Measurements from ENCODE around the gene UGT1A9. TPM values are rescaled to one million over a fixed set of nuclear protein-coding genes. Genes with fewer than 3 reads are reported as not detected.

UGT1A9 gene
- total RNA-seq, 1 donor from 2014 or later, result 0.10 TPM

DNA sequence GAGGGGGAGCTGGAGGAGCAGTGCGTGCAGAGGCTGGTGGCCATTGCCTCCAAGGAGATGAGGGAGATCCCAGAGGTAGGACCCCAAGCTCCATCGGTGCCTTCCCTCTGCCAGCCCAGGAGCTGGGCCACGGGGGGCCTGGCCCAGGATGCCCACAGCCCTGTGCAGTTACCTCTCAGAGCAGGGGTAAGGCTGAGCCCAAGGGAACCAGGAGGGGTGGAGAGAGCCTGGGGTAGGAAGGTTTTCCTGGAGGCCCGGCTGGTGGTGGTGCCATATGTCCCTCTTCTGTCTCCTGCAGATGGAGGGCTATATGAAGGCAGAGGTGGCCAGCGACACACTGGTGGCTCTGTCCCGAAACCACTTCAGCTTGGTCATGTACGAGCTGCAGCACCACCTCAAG is 117.9 kb downstream of the UGT1A9 start:
- H3K36me3 Mint-ChIP-seq (ENCODE audit: low read depth), result no peaks in the 10 kb centered on the region

DNA sequence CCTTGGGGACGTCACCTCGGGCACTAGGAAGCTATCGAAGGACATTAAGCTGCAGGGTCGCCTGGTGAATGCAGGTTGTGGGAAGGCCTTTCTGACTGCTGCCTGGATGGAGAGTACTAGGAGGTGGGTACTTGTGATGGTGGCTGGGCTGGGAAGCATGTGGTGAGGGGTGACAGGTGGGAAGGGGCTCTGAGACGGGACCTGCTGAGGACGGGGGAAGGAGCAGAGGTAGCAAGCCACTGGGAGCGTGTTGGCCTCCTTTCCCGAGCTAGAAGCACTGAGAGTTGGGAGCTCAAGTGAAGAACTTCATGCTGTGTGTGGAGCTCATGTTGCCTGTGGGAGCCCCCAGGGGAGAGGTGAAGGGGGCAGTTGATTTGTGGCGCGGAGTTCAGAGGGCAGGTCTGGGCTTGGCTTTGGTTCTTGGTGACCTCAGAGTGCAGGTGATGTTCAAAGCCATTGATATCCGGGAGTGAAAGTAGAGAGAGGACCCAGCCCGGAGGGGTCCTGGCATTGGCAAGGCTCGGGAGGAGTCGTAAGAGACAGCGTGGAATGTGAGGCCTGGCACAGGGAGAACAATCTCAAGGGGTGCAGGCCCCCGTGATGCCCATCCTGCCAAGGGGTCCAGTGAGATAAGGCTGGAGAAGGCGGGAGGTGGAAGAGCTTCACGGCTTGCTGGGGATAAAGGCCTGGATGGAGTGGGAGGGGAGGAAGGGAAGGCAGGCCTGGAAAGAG is 119.6 kb downstream of the UGT1A9 start:
- peaks cover 6% of the 10 kb centered on the region for H3K27me3 Mint-ChIP-seq (ENCODE audit: low read depth)
- peaks cover under 1% of the 10 kb centered on the region for H3K9me3 Mint-ChIP-seq (ENCODE audit: low read depth)
- H3K36me3 Mint-ChIP-seq (ENCODE audit: low read depth), result no peaks in the 10 kb centered on the region
- H3K27ac Mint-ChIP-seq (ENCODE audit: unreplicated experiment), result no peak overlapping the region
- TF ChIP-seq, protein P1, sequence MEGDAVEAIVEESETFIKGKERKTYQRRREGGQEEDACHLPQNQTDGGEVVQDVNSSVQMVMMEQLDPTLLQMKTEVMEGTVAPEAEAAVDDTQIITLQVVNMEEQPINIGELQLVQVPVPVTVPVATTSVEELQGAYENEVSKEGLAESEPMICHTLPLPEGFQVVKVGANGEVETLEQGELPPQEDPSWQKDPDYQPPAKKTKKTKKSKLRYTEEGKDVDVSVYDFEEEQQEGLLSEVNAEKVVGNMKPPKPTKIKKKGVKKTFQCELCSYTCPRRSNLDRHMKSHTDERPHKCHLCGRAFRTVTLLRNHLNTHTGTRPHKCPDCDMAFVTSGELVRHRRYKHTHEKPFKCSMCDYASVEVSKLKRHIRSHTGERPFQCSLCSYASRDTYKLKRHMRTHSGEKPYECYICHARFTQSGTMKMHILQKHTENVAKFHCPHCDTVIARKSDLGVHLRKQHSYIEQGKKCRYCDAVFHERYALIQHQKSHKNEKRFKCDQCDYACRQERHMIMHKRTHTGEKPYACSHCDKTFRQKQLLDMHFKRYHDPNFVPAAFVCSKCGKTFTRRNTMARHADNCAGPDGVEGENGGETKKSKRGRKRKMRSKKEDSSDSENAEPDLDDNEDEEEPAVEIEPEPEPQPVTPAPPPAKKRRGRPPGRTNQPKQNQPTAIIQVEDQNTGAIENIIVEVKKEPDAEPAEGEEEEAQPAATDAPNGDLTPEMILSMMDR (IDR thresholded peaks at IDR 0.05), result no peak
- DNase-seq (ENCODE audit: low spot score), result no peak
- no peaks in the 10 kb centered on the region for H3K4me1 Mint-ChIP-seq (ENCODE audit: low read depth)
- H3K4me3 Mint-ChIP-seq (ENCODE audit: unreplicated experiment), result no peak overlapping the region

More for the DNA sequence above, 117.9 kb downstream of the UGT1A9 start:
- no peak overlapping the region for H3K27ac Mint-ChIP-seq (ENCODE audit: unreplicated experiment)
- H3K9me3 Mint-ChIP-seq (ENCODE audit: low read depth), result peaks cover 5% of the 10 kb centered on the region
- TF ChIP-seq, protein P1 (IDR thresholded peaks at IDR 0.05), result no peak
- H3K27me3 Mint-ChIP-seq (ENCODE audit: low read depth), result peaks cover 6% of the 10 kb centered on the region
- no peaks in the 10 kb centered on the region for H3K4me1 Mint-ChIP-seq (ENCODE audit: low read depth)
- DNase-seq (ENCODE audit: low spot score), result no peak
- no peak overlapping the region for H3K4me3 Mint-ChIP-seq (ENCODE audit: unreplicated experiment)

DNA sequence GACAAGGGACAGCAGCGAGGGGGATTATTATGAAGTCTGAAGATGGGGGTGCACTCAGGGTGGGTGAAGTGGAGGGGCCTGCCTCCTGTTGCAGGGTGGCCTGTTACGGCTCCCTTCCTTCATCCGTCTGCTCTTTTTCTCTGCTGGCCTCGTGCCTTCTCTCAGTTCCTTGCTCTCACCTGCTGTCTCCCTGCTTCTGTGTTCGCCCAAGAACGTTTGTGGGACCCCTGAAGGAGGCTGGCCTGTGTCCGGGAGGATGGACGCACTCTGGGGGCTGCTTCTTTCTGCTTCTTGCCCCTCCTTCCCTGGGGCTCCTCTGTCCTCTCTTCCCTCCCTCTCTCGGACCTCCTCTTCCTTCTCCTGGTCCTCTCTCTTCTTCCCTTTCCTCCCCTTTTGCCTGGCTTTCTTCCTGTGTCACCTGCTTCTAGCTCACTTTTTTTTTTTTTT is 120.2 kb downstream of the UGT1A9 start:
- no peaks in the 10 kb centered on the region for H3K9me3 Mint-ChIP-seq (ENCODE audit: low read depth)
- DNase-seq (ENCODE audit: low spot score), result no peak
- no peaks in the 10 kb centered on the region for H3K4me1 Mint-ChIP-seq (ENCODE audit: low read depth)
- H3K27ac Mint-ChIP-seq (ENCODE audit: unreplicated experiment), result no peak overlapping the region
- TF ChIP-seq, protein P1 (IDR thresholded peaks at IDR 0.05), result no peak
- no peaks in the 10 kb centered on the region for H3K36me3 Mint-ChIP-seq (ENCODE audit: low read depth)
- H3K4me3 Mint-ChIP-seq (ENCODE audit: unreplicated experiment), result no peak overlapping the region
- H3K27me3 Mint-ChIP-seq (ENCODE audit: low read depth), result peaks cover 6% of the 10 kb centered on the region

DNA sequence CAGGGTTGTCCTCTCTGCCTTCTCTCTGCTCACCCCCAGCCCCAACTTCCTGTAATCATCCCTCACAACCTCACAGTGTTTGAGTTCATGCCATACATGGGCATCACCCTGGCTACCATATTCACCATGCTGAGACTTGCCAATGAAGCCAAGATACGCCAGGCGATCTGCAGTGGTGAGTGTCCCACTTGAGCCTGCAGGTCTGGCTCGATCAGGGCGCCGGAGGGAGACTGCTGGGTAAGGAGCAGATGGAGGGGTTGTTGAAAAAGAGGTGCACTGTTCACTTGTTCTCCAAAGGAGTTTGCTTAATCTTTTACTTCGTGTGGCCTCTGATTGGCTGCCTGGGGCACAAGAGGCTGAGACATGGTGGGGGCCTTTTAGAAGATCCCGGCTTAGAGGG is 121.0 kb downstream of the UGT1A9 start:
- TF ChIP-seq, protein P1 (IDR thresholded peaks at IDR 0.05), result no peak
- Mint-ChIP-seq H3K9me3 (ENCODE audit: low read depth) (no peaks in the 10 kb centered on the region), H3K36me3 (ENCODE audit: low read depth) (no peaks in the 10 kb centered on the region), H3K4me3 (ENCODE audit: unreplicated experiment) (no peak overlapping the region), H3K27me3 (ENCODE audit: low read depth) (peaks cover 8% of the 10 kb centered on the region), H3K27ac (ENCODE audit: unreplicated experiment) (no peak overlapping the region), H3K4me1 (ENCODE audit: low read depth) (no peaks in the 10 kb centered on the region)
- DNase-seq (ENCODE audit: low spot score), result no peak

DNA sequence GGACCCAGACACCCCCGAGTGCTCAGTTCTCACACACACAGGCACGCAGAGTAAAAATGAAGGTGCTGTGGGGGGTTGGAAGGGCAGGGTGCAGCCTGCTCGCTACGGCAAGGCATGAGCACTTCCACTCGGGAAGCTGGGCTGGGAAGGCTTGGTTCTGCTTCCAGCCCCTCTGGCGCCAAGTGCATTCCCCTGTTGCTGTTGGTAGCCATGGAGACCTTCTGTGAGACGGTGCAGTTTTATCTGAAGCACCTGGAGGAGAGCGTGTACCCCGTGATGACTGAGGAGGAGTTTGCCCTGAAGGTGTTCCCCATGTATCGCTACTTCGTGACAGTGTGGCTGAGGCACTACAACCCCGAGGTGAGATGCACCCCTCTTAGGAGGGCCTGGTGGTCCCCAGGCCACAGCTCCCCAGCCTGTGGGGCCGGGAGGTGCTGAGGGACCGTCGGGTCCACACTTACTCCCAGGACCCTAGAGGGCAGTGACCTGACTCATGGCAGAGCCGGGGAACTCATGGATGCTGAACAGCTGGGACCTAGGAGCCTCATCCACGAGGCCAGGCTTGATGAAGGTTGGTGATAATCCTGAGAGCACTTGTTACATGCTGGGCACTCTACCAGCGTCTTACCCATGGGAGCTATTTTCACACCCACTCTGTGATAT is 121.9 kb downstream of the UGT1A9 start:
- H3K4me3 Mint-ChIP-seq (ENCODE audit: unreplicated experiment), result no peak overlapping the region
- H3K27ac Mint-ChIP-seq (ENCODE audit: unreplicated experiment), result no peak overlapping the region
- no peak for DNase-seq (ENCODE audit: low spot score)
- no peaks in the 10 kb centered on the region for H3K4me1 Mint-ChIP-seq (ENCODE audit: low read depth)
- H3K36me3 Mint-ChIP-seq (ENCODE audit: low read depth), result no peaks in the 10 kb centered on the region
- TF ChIP-seq, protein P1 (IDR thresholded peaks at IDR 0.05), result no peak
- H3K9me3 Mint-ChIP-seq (ENCODE audit: low read depth), result no peaks in the 10 kb centered on the region
- H3K27me3 Mint-ChIP-seq (ENCODE audit: low read depth), result peaks cover 8% of the 10 kb centered on the region
